Loucy (cell line): ENCODE results near the gene CDYL.

ENCODE experiments used
- CTCF ChIP-seq: fragments of 200-600 bp; sonication (generic); conservative IDR thresholded peaks from 2 replicates; pipeline ENCODE4 v1.5.1; 2014; ENCODE audit warnings: mild to moderate bottlenecking, antibody characterized with exemption, low read length
- EZH2phosphoT487 ChIP-seq: fragments of 200-600 bp; IDR thresholded peaks from 2 replicates; pipeline ENCODE4 v1.6.1; 2018; ENCODE audit warnings: antibody characterized with exemption, mild to moderate bottlenecking, moderate library complexity, borderline replicate concordance

- TF ChIP-seq CTCF, result no peak
- TF ChIP-seq EZH2phosphoT487, result no peak; the same call in 1 of the 2 replicates
These were observed 152.2 kb downstream of the CDYL start for GRCh38 chr6:4928426-4928825.
